Stimulated activated CD8-positive, alpha-beta memory T cell treated with anti-CD3 and anti-CD28 coated beads, Interleukin-12 subunit alpha, Interleukin-12 subunit beta, amount 100 ng/mL, for 24 hours (primary cell): ENCODE results near the gene FIZ1.
A peak's percentile ranks its signal among the peaks of the same experiment; 100 is the strongest.

Experiments used
- DNase-seq: peaks from one replicate; pipeline ENCODE4 v3.0.0-alpha.2; 2020; ENCODE audit errors: extremely low read depth

Gene FIZ1

GRCh38 chr19:55613930-55614710 lies 14.8 kb upstream of the FIZ1 start:
- DNase-seq: no peak

GRCh38 chr19:55613396-55613795 lies 14.1 kb upstream of the FIZ1 start:
- DNase-seq: no peak

- DNase-seq: no peak
Measured at GRCh38 chr19:55611983-55612645, 12.8 kb upstream of the FIZ1 start.

GRCh38 chr19:55611300-55611982 lies 12.1 kb upstream of the FIZ1 start:
- no peak for DNase-seq

GRCh38 chr19:55609326-55609725 lies 10.0 kb upstream of the FIZ1 start:
- DNase-seq: no peak

- DNase-seq: no peak
Measured at GRCh38 chr19:55606817-55607216, 7.5 kb upstream of the FIZ1 start.

GRCh38 chr19:55606471-55606787 lies 7.1 kb upstream of the FIZ1 start:
- DNase-seq: no peak

GRCh38 chr19:55605637-55606470 lies 6.5 kb upstream of the FIZ1 start, which contains the start of gene ZNF865:
ZNF865 (plus strand) TSS chr19:55605647; CDS start chr19:55613619, 7,972 bp downstream.
- DNase-seq: peak; percentile 57

- DNase-seq: peak; percentile 99
Measured at GRCh38 chr19:55605207-55605636, 5.9 kb upstream of the FIZ1 start.

- no peak for DNase-seq
Measured at GRCh38 chr19:55603581-55604292, 4.4 kb upstream of the FIZ1 start.

GRCh38 chr19:55603115-55603514 lies 3.8 kb upstream of the FIZ1 start:
- DNase-seq: no peak

- no peak for DNase-seq
Measured at GRCh38 chr19:55602104-55603001, 3.0 kb upstream of the FIZ1 start.

GRCh38 chr19:55601084-55601483 lies 1.8 kb upstream of the FIZ1 start:
- no peak for DNase-seq

- DNase-seq: no peak
Measured at GRCh38 chr19:55600662-55601028, 1.3 kb upstream of the FIZ1 start.

GRCh38 chr19:55599842-55600661 lies 735 bp upstream of the FIZ1 start, which contains the start of gene ZNF524:
ZNF524 (plus strand) TSS chr19:55600288; CDS start chr19:55602113, 1,825 bp downstream.
- peak; percentile 65 for DNase-seq

- peak; percentile 79 for DNase-seq
Measured at GRCh38 chr19:55598719-55599467, 424 bp downstream of the FIZ1 start.

- DNase-seq: no peak
Measured at GRCh38 chr19:55598034-55598433, 1.3 kb downstream of the FIZ1 start.

- no peak for DNase-seq
Measured at GRCh38 chr19:55597501-55597921, 1.8 kb downstream of the FIZ1 start.
